Gastroesophageal sphincter (tissue), 3 donors: ENCODE results near the gene BAZ2B.

Experiments
- POLR2A ChIP-seq, 2 donors: fragments of 450-650 bp; IDR thresholded peaks; one replicate each; pipeline ENCODE4 v1.6.1; 2017; ENCODE audit warnings: antibody characterized with exemption in 2 of 2, mild to moderate bottlenecking in 2 of 2, moderate library complexity in 1 of 2
- TF ChIP-seq, protein P1 (sequence below), 4 experiments: fragments of 200-600 bp in 2 of 4; fragments of 450-650 bp in 2 of 4; sonication (generic) in 1 of 4; IDR thresholded peaks; one replicate each; pipeline ENCODE4 v1.5.1; 2017 to 2019; ENCODE audit warnings: antibody characterized with exemption in 4 of 4, mild to moderate bottlenecking in 2 of 4, moderate library complexity in 2 of 4

DNA sequence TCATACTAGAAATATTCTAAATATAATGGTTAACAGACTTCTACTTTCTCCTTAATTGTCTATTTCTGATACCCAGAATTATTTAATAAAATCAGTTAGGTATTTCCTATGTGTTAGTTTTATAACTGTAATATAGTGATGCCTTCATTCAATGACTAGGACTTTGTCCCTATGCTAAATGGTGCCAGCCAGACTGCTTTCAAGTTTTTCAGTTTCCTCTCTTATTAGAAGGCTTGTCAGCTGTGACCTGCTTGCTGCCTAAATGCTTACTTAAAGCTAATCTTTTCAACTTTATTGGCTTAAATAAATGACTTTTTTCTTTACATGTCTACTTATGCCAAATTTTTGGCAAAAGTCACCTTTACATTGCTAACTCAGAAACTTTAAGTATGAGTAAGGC lies 30.7 kb downstream of the BAZ2B start:
- TF ChIP-seq POLR2A (IDR thresholded peaks at IDR 0.05), result no peak
- TF ChIP-seq, protein P1, sequence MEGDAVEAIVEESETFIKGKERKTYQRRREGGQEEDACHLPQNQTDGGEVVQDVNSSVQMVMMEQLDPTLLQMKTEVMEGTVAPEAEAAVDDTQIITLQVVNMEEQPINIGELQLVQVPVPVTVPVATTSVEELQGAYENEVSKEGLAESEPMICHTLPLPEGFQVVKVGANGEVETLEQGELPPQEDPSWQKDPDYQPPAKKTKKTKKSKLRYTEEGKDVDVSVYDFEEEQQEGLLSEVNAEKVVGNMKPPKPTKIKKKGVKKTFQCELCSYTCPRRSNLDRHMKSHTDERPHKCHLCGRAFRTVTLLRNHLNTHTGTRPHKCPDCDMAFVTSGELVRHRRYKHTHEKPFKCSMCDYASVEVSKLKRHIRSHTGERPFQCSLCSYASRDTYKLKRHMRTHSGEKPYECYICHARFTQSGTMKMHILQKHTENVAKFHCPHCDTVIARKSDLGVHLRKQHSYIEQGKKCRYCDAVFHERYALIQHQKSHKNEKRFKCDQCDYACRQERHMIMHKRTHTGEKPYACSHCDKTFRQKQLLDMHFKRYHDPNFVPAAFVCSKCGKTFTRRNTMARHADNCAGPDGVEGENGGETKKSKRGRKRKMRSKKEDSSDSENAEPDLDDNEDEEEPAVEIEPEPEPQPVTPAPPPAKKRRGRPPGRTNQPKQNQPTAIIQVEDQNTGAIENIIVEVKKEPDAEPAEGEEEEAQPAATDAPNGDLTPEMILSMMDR (IDR thresholded peaks at IDR 0.05), result no peak
